NCI-H128 (cell line): Measurements from ENCODE around the gene RNF19B.
"Not testable (repeated sequence)": the region's sequence is repeated elsewhere in the genome, so short reads cannot be mapped to it uniquely, and the experiment has no call there.

Source experiments
- DNase-seq: peaks from one replicate; lab custom pipeline; 2025; ENCODE audit not compliant: unreplicated experiment; lab: John Stamatoyannopoulos, UW

RNF19B gene

GRCh38 chr1:32934535-32934934 lies 30.1 kb downstream of the RNF19B start:
- DNase-seq = no peak

DNA sequence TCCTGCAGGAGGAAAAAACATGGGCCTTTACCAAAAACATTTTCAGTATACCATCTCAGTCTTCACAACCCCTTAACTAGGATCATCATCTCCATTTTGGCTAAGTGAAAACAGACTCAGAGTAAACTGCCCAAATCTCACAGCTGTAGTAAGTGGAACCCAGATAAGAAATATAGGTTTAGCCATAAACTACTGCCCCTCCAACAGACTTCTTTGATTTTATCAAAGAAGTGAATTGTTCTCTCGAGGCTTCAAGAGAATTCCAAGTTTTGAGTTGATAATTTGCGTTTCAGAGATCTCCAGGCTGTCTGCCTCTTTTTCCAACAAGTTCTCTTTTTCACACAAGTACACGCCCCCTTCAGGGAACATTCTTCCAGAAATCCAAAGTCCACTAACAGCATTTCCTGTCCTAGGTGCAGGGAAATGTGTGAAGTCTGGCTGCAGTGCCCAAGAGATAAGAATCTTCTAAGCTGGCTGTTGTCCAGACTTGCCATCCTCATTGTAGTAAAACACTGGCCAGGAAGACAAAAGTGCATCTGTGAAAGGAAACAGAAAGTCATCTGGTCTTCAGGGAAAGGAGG lies 30.8 kb downstream of the RNF19B start:
- DNase-seq = no peak

GRCh38 chr1:32931760-32932159 lies 32.8 kb downstream of the RNF19B start:
- no peak for DNase-seq

DNA sequence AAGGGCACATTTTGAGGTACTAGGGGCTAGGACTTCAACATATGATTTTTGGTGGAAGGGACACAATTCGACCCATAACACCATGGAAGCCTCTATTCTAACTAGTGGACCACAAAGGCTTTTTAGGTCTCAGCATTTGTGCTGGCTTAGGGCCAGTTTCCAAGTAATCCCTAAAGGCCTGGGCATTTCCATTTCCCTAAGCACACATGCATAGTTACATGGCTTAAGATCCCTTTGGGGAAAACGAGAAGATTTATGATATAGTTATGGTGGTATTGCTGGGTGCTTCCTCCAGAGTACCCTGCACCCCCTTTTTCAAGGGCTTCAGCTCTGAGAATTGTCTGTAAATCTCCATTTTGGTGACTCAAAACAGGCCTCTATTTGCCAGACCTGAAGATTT lies 35.2 kb downstream of the RNF19B start:
- no peak for DNase-seq

DNA sequence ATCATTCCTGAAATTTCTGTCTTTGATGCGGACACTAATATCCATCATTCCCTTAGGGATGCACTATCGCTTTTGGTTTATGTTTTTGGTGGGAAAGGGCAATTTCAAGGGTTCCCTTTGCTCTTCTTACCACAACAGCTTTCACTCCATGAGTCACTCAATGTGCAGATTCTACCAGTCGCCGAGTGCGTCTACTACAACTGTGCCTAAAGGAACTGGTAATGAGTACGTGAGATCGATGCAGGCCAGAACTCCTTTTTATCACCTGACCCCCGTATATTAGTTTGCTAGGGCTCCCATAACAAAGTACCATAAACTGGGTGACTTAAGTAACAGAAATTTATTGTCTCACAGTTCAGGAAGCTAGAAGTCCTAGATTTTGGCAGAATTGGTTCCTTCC lies 35.9 kb downstream of the RNF19B start:
- DNase-seq = no peak

GRCh38 chr1:32928285-32928684 lies 36.3 kb downstream of the RNF19B start:
- no peak for DNase-seq

DNA sequence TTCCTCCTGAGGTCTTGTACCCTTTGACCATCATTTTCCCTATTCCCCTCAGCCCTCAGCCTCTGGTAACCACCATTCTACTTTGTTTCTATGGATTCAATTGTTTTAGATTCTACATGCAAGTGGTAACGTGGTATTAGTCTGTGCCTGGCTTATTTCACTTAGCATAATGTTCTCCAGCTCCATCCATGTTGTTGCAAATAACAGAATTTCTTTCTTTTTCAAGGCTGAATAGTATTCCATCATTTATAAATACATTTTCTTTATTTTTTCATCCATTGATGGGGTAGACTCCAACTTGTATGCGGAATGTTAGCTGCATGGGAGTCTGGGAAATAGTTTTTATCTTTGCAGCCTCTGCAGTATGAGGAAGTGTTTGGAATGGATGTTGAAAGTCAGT lies 37.2 kb downstream of the RNF19B start:
- no peak for DNase-seq

DNA sequence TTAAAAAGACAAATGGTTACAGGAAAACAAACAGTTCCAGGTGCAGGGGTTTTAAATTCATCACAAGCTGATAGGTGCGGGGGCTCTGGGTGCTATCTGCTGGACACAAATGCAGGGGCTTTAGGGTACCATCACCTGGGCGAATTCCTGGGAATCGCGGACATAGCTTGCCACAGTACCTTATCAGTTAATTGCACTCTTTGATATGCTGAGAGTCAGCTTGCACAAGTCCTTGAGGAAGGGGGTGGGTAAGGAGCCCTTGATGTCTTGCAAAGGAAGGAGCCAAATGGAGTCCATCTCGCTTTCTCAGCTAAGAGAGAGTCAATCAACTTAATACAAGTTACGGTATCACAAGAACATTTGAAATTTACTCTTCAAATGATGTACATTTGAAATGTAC lies 38.0 kb downstream of the RNF19B start:
- DNase-seq = no peak

GRCh38 chr1:32925403-32926162 lies 39.0 kb downstream of the RNF19B start:
- no peak for DNase-seq

GRCh38 chr1:32924881-32925344 lies 39.7 kb downstream of the RNF19B start:
- no peak for DNase-seq

- DNase-seq = no peak
Observed at GRCh38 chr1:32920833-32921232, 43.8 kb downstream of the RNF19B start.

GRCh38 chr1:32919811-32920733 lies 44.5 kb downstream of the RNF19B start:
- no peak for DNase-seq

DNA sequence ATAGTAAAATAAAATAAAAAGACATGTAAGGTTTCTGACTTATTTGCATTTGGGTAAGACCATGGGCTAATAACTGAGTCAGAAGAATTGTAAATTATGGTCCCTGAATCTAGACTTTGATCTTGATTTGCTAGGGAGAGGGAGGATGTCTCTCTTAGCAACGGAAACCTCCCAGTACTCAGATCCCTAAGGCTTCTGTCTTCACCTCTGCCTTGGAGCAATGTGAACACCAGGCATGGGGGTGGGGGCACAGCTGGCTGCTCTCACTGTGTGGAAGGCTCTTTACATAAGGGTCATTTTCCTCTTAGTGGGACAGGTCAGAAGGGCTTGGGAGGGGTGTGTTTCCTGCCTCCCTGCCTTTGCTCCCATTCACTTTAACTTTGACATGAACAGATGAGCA lies 46.4 kb downstream of the RNF19B start:
- DNase-seq = no peak

DNA sequence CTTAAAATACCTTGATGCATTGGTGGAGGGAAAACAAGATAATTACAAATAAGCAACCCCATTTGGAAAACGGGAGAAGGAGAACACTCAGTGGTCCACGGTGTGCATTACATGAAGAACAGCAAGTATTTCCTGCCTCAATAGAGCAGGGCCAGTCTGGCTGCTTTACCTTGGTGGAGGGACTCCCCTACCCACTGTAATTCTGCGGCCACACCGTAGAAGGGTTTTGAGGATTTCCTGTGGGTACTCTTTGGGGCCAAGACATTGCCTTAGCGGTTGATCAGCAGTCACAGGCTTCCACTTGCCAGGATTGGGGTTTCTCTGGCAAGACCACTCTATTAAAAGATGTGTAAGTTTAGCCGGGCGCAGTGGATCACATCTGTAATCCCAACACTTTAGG lies 47.1 kb downstream of the RNF19B start:
- no peak for DNase-seq

- DNase-seq = no peak
Observed at GRCh38 chr1:32915766-32916706, 48.6 kb downstream of the RNF19B start.

- DNase-seq = no peak
Observed at GRCh38 chr1:32910319-32910718, 54.3 kb downstream of the RNF19B start.

DNA sequence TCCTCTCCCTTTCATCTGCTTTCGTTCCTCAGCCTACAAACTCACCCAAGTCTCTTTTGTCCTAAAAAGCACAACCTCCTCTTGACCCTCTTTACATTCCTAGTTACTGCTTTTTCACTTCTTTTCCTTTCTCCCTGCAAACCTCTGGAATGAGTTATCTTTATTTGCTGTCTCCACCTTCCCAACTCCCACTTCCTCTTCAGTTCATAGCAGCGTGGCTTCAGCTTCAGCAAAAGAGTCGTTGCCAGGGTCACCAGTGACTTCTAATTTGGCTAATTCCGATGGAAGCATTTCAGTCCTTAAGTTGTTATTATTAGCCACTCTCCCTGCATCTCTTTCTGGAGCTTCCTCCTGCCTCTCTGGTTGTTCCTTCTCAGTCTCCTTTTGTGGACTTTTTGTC lies 57.2 kb downstream of the RNF19B start:
- DNase-seq = no peak

DNA sequence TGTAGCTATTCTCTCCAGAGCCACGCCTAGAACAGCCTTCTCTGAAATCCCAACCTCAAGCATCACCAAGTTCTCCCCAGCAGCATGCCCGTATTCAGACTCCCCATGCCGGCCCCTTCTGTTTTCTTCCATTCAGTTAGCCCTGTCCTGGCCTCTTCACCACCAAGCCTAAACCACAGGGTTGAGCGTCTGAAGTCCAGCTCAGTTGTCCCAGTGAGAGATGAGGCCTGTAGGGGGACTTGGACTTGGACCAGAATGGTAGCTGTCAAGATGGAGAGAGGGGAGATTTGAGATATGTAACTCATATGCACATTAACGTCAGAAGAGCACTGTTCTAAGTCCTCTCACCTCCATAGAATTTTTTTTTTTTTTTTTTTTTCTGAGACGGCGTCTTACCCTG lies 58.0 kb downstream of the RNF19B start:
- DNase-seq = no peak

GRCh38 chr1:32905588-32905987 lies 59.0 kb downstream of the RNF19B start:
- not testable (repeated sequence) for DNase-seq

GRCh38 chr1:32904797-32905196 lies 59.8 kb downstream of the RNF19B start:
- DNase-seq = no peak
